Epidermal melanocyte (primary cell): ENCODE results near the gene PSAPL1.

Source experiments
- DNase-seq: peaks from one replicate; pipeline ENCODE4 v3.0.0; 2011; ENCODE audit warnings: low spot score; ENCODE audit not compliant: insufficient read length

The PSAPL1 gene

GRCh38 chr4:7383266-7383665 is 51.5 kb downstream of the PSAPL1 start:
- DNase-seq, result no peak

GRCh38 chr4:7382634-7383014 is 52.1 kb downstream of the PSAPL1 start:
- DNase-seq, result no peak

- DNase-seq, result no peak
Observed at GRCh38 chr4:7381890-7382633, 52.7 kb downstream of the PSAPL1 start.

GRCh38 chr4:7381221-7381889 is 53.4 kb downstream of the PSAPL1 start:
- DNase-seq, result no peak
